Activated CD4-positive, alpha-beta T cell treated with anti-CD3 and anti-CD28 coated beads, Interleukin-2, amount 50 U/mL, for 48 hours (primary cell): ENCODE results near the gene G6PC1.
"Not testable (repeated sequence)": the region's sequence is repeated elsewhere in the genome, so short reads cannot be mapped to it uniquely, and the experiment has no call there.

Experiments
- DNase-seq, 2 experiments: peaks; one replicate each; pipeline ENCODE4 v3.0.0-alpha.2; 2020

G6PC1 gene

DNA sequence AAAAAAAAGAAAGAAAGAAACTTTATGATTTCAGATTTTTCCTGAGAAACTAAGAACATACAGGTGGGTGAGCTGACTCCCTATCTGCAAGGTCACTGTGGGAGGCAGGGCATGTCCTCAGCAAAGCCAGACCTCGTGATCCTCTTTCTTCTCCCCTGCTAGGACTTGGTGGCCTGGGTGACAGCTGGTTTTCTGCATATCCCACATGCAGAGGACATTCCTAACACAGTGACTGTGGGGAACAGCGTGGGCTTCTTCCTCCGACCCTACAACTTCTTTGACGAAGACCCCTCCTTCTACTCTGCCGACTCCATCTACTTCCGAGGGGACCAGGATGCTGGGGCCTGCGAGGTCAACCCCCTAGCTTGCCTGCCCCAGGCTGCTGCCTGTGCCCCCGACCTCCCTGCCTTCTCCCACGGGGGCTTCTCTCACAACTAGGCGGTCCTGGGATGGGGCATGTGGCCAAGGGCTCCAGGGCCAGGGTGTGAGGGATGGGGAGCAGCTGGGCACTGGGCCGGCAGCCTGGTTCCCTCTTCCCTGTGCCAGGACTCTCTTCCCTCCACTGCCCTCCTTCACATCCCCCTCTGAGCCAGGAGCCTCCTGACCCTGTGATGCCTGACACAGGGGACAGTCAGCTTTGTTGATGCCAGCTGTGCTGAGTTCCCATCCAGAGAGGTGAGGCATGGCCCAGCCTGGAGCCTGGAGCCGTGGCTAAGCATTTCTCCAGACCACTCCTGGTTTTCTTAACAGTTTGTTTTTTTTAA lies 26.5 kb upstream of the G6PC1 start:
- not testable (repeated sequence) for DNase-seq

DNA sequence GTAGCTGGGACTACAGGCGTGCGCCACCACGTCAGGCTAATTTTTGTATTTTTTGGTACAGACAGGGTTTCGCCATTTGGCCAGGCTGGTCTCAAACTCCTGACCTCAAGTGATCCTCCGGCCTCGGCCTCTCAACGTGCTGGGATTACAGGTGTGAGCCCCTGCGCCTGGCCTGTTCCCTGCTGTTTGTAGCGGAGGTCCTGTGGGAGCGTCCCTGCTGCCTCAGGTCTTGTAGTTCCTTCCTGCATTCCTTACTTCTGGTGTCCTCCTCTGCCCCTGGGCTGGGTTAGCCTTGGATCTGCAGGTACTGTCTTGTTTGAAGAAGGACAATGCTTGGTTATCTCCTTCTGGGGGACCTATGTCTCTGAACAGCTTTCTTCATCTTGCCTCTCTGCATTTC lies 23.6 kb upstream of the G6PC1 start:
- DNase-seq, result no peak

DNA sequence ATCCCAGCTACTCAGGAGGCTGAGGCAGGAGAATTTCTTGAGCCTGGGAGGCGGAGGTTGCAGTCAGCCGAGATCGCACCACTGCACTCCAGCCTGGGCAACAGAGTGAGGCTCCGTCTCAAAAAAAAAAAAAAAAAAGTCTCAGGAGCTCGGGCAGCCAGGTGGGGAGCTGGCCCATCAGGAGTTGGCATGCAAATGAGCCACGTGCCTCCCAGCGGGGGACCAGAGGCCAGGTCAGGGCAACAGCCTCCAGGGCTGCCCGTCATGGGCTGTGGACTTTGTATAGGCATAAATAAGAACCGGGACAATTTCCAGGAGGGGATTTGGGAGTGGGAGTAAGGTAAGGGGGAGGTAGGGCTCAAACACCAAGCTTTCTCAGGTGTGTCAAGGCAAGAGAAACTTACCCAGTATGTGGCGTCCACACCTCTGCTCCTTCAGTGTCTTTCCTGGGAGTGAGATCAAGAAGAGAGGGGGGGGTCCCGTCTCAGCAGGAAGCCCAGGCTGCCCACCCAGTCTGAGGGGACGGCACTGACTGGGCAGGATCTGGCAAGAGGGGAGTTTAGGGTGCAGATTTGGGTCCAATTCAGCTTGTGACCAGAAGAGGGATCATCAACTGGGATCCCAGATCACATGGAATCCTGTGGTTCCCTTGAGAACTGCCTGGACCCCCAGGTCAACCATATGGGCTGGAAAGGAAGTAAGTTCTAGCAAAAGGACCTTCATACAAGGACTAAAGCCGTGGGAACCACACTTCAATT lies 22.3 kb upstream of the G6PC1 start:
- no peak for DNase-seq

DNA sequence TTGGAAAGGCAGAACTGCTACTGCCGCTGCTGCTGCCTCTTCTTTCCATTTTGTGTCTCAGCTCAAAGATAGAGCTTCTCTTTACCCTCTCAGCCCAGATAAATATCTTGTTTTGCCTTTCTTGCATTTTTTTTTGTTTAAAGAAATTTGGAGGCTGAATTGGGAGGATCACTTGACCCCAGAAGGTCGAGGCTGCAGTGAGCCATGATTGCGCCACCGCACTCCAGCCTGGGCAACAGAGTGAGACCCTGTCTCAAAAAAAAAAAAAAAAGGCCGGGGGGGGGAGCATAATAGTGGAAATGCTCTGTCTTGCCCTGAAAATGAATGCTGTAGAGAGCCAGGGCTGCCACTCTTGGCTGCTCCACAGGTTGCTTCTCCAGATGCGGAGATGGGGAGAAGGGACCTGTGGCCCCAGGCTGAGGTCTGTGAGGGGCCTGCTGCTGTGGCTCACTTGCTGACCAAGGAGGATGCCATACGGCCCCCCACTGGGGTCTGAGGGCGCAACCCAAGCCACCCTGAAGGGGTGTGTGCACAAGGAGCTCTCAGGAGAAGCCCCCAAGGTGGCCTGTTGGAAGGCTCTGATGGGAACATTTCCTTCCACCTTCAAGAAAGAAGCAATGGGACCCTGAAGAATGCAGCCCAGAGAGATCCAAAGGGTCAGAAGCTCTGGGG lies 21.5 kb upstream of the G6PC1 start:
- DNase-seq, result no peak

DNA sequence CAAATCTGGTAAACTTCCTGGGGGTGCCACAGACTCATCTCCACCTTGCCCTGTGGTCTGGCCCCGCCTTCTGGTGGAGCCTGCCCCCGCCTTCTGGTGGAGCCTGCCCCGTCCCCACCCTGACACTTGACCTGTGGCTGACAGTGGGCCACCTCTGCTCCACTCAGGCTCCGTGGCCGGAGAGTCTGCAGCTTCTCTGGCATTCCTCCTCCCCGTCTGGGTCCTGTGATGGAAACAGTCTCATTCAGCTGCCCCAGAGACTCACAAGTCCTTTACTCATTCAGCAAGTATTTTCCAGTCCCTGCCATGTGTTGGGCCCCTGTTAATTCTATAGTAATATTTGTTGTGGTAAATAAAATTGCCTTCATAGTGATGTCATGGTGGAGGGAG lies 21.0 kb upstream of the G6PC1 start:
- DNase-seq, result no peak

DNA sequence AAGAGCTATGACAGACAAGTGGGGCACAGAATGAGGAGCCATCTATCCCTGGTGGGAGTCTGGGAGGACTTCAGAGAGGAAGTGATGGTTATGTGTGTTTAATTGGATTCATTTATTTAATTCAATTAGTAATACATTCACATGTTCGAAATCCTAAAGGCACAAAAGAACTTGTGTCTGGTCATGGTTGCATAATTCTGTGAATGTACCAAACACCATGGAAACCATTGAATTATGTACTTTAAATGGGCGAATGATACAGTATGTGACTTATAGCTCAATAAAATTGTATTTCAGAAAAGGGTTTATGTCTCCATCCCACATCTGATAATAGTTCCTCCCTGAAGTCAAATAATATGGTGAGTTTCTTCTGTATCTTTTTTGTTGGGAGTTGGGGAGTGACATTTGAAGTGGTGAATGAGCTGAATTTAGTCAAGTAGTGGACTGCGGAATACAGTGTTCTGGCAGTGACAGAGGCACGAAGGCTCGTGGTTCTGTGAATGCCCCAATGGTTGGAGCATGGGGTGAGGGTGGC lies 19.8 kb upstream of the G6PC1 start:
- no peak for DNase-seq

DNA sequence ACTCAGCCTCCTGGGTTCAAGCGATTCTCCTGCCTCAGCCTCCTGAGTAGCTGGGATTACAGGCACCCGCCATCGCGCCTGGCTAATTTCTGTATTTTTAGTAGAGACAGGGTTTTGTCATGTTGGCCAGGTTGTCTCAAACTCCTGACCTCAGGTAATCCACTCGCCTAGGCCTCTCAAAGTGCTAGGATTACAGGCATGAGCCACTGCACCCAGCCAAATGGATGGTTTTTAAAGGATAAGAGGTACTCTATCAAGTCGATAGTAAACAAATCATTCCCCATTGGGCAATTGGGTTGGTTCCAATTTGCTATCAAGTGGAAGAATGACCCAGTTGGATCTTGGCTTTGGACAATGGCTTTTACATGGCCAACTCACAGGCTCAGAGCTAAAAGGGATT lies 18.9 kb upstream of the G6PC1 start:
- DNase-seq, result not testable (repeated sequence)

DNA sequence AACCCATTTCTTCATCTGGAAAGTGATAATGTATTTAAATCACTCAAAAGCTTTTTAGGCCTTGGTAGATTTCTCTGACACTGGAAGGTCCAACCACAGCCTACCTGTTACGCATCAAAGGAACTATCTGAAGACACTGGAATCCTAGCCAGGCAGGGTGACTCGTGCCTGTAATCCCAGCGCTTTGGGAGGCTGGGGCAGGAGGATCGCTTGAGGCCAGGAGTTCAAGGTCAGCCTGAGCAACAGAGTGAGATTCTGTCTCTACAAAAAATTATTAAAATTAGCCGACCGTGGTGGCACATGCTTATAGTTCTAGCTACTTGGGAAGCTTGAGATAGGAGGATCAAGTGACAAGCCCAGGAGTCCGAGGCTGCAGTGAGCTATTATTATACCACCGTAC lies 18.4 kb upstream of the G6PC1 start:
- no peak for DNase-seq

DNA sequence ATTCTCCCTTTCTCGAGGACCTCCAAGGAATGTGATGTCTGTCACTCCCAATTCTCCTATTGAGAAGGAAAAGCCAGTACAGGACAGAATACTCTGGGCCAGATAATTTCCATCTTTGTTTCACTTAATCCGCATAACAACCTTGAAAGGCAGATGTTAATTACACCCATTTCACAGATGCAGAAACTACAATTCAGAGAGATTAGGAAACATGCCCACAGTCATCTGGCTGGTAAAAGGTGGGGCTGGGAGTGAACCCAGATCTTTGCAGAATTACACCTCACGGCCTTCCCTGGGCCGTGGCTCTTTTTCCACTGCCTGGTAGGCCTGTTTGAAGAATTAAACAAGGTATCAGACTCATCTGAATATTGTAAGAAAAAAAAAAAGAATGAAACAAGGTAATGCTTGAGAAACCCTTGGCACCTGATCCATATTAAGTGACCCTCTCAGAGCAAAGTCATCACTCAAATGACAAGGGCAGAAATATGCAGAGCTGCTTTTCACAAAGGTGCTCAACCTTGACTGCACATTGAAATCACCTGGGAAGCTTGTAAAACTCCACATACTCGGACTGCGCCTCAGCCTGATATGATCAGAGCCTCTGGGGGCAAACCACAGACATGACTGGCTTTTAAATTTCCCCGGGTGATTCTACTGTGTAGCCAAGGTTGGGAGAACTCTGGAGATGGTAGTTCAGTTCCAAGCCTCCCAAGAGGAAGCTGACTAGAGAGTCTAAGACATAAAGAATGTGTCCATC lies 16.6 kb upstream of the G6PC1 start:
- DNase-seq, result no peak

DNA sequence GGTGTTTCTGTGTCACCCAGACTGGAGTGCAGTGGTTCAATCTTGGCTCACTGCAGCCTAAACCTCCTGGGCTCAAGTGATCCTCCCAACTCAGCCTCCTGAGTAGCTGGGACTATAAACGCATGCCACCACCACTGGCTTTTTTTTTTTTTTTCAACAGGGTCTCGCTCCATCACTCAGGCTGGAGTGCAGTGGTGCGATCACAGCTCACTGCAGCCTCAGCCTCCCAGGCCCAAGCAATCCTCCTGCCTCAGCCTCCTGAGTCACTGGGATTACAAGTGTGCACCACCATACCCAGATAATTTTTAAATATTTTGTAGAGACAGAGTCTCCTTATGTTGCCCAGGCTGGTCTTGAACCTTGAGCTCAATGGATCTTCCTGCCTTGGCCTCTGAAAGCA lies 14.8 kb upstream of the G6PC1 start:
- DNase-seq, result not testable (repeated sequence)

DNA sequence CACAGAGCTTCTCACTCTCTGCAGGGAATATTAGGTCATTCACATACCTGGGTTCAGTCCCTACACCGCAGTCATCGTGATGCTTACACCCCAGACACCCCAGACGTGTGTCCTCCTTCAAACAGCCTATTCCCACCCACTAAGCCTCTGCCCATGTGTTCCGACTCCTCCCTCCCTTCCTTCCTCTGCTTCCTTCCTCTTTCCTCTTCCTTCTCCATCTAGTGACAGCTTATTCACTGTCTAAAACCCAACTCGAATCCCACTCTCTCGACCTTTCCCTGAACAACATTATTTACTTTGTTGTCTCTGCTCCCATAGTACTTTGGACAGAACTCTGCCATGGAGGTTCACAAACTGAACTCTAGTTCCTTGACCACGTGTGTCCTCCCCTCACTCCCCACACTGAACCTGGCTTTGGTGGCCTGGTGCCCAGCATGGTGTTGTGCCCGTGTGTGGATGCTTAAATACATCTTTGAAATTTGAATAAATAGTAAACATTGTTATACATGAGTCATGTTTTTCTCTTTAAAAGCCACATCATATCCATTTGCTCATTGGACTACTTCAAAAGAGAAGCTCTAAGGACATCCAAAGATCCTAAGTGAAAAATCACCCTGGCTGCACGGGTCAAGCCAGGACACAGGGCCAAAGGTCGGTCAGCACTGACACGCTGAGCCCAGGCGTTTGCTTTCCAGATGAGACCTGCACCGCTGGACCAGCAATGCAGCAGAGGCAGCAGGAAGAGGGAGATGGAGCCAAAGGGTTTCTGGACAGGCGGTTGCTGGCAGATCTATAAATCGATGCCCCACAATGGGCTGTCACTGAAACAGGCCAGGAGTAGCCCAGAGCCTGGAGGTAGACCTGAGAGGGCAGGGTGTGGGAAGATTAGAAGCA lies 14.1 kb upstream of the G6PC1 start:
- DNase-seq, result no peak

DNA sequence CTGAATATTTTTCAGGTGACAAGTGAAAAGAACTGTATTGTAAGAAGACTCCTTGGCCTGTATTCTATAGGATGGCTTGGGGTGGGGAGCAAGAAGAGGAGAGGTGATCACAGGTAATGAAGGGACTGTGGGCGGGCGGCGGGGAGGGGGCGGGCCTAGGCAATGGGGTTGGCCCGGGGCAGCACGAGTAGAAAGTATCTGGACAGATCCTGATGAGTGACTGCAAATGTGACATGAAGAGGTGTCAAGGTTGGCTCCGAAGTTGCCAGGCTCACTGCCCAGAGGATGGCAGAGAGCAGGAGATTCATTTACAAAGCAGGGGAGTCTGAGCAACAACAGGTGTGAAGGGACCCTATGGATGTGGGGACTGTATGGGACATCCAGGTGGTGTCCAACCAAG lies 10.8 kb upstream of the G6PC1 start:
- DNase-seq, result no peak

DNA sequence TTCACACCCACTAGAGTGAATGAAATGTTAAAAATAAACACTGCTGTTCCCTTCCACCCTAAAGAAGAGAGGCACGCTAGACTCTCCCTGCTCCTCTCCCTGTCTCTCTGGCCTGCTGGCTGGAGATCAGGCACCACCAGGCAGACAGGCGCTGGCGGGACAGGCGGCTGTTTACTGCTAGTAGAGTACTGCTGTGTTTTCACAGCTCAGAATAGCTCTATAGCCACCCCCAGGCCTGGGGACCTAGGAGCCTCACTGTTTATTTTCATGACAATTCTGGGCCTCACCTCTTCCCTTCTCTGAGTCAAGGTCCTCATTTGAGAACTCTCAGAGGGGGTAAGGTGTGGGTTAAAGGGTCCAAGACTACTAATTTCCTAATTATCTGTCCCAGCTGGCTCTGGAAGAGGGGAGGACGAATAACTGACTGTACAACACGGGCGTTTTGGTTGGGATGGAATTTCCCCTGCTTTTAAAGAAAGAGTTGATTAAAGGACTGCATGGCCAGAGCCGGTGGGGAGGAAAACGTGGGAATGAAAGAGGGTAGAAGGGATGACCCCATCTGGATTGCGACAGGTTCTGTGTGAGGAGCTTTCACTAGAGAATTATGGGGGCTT lies 9.0 kb upstream of the G6PC1 start:
- DNase-seq, result no peak

DNA sequence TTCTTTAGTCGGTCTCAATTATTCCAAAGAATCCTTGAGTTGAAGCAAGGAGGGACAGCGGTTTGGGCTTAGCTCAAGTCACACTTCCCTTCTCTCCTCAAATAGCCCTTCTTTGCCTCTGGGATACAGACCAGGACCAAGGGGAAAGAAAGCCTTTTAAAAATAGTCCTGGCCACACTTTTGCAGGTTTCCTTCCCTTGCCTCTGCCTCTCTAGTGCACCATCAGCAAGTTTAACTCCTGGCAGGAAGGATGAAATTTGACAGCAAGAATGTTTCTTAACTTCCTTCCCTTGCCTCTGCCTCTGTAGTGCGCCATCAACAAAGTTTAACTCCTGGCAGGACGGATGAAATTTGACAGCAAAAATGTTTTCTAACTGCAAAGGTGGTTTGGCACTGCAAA lies 7.2 kb upstream of the G6PC1 start:
- DNase-seq, result no peak

DNA sequence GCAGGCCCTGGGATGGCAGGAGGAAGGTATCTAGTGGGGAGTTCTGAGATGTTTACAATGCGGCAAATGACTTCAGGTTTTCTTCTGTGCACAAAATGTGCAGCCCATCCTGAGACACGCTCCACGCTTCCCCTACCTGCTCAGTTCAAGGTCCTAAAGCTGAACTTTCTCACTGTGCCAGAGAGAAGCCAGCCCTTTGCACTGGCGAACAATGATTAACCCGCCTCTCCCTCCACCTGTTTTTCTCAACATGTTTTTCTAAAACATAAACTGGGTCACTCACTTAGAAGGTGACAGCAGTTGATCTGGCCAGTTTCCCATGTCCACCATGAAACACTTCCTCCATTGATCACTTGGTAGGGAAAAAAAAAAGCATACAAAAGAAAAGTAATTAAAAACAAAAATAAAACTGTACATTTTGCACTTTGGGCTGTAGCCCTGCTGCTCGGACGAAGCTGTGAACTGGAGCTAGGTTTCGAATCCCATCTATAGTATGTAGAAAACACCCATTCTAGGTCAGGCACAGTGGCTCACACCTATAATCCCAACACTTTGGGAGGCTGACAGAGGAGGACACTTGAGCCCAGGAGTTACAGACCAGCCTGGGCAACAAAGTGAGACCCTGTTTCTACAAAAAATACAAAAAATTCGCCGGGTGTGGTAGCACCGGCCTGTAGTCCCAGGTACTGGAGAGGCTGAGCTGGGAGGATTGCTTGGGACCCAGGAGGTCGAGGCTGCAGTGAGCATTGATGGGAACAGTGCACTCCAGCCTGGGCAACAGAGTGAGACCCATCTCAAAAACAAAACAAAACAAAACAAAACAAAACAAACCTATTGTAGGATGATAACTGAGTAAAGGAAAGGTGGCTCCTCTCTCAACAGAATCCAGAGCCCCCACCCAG lies 6.1 kb upstream of the G6PC1 start:
- no peak for DNase-seq

DNA sequence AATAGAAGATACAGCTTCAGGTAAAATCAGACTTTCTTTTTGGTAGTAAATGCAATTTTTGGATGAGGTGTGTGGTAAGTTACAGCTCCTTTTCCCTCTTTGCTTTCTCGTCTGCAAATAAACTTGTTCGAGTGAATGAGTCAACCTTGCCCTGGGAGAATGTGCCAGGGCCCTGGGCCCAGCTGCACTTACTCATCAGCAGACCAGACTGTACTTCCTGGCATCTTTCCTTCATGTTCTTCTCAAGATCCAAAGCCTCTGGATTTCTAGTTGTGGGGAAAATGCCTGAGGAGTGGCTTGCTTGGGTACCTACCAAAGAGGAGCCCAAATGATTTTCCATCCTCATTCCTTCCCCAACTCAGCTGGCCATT lies 5.4 kb upstream of the G6PC1 start:
- DNase-seq, result no peak

DNA sequence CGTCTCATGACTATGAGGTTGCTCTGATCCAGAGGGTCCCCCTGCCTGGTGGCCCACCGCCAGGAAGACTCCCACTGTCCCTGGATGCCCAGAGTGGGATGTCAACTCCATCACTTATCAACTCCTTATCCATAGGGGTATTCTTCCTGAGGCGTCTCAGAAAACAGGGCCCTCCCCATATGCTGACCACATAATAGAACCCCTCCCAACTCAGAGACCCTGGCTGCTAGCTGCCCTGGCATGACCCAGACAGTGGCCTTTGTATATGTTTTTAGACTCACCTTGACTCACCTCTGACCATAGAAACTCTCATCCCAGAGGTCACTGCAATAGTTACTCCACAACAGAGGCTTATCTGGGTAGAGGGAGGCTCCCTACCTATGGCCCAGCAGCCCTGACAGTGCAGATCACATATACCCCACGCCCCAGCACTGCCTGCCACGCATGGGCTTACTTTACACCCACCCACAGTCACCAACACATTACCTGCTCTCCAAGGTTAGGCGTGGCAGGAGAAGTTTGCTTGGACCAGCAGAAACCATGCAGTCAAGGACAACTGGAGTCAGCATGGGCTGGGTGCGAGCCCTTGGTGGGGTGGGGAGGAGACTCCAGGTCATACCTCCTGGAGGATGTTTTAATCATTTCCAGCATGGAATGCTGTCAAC lies 2.3 kb upstream of the G6PC1 start:
- DNase-seq, result no peak

DNA sequence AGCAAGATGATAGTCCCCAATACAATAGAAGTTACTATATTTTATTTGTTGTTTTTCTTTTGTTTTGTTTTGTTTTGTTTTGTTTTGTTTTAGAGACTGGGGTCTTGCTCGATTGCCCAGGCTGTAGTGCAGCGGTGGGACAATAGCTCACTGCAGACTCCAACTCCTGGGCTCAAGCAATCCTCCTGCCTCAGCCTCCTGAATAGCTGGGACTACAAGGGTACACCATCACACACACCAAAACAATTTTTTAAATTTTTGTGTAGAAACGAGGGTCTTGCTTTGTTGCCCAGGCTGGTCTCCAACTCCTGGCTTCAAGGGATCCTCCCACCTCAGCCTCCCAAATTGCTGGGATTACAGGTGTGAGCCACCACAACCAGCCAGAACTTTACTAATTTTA lies 618 bp upstream of the G6PC1 start:
- not testable (repeated sequence) for DNase-seq

DNA sequence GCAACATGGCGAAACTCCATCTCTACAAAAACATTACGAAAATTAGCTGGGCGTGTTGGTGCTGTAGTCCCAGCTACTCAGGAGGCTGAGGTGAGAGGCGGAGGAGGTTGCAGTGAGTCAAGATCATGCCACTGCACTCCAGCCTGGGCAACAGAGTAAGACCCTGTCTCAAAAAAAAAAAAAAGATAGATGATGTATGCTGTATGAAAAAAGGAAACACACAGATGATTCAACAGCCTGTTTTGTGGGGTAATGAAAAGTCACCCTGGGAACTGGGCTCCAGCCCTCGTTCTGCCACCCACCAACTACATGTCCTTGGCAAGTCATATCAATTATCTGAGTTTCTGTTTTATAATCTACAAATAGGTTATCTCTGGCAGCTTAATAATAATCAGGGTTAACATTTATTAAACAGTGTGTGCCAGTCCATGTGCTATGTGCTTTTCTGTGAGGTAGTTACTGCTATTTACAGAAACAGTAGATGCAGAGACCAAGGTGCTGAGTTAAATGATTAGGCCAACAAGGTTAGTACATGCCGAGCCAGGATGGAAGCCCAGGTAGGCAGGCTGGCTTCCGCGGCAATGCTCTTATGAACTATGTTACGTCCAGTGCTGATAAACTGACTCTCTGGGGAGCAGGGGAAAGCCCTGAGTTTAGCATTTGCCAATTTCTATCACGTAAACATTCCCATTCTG lies 1.1 kb downstream of the G6PC1 start:
- no peak for DNase-seq
